Measurements from ENCODE around the gene ACTA2.
"Not testable (repeated sequence)": the region's sequence is repeated elsewhere in the genome, so short reads cannot be mapped to it uniquely, and the experiment has no call there.

Gene ACTA2

GRCh38 chr10:88949051-88949450 is 3.5 kb downstream of the ACTA2 start:
- no peak for FAIRE-seq

- FAIRE-seq, result no peak
Measured at GRCh38 chr10:88946965-88947590, 5.5 kb downstream of the ACTA2 start.

GRCh38 chr10:88946200-88946599 is 6.4 kb downstream of the ACTA2 start:
- FAIRE-seq, result no peak

GRCh38 chr10:88944813-88945212 is 7.8 kb downstream of the ACTA2 start:
- no peak for FAIRE-seq

GRCh38 chr10:88943778-88944177 is 8.8 kb downstream of the ACTA2 start:
- FAIRE-seq, result no peak

- FAIRE-seq, result no peak
Measured at GRCh38 chr10:88941026-88941425, 11.5 kb downstream of the ACTA2 start.

- FAIRE-seq, result no peak
Measured at GRCh38 chr10:88938938-88939337, 13.6 kb downstream of the ACTA2 start.

GRCh38 chr10:88938039-88938438 is 14.5 kb downstream of the ACTA2 start:
- FAIRE-seq, result no peak

GRCh38 chr10:88936656-88937055 is 15.9 kb downstream of the ACTA2 start:
- FAIRE-seq, result no peak

- peak; percentile 49 for FAIRE-seq
Measured at GRCh38 chr10:88934900-88935672, 17.5 kb downstream of the ACTA2 start.

- no peak for FAIRE-seq
Measured at GRCh38 chr10:88933564-88933963, 19.0 kb downstream of the ACTA2 start.

GRCh38 chr10:88932539-88933256 is 19.9 kb downstream of the ACTA2 start:
- FAIRE-seq, result peak; percentile 40

- FAIRE-seq, result not testable (repeated sequence)
Measured at GRCh38 chr10:88932029-88932428, 20.5 kb downstream of the ACTA2 start.

- no peak for FAIRE-seq
Measured at GRCh38 chr10:88931548-88931947, 21.0 kb downstream of the ACTA2 start.

GRCh38 chr10:88928254-88928653 is 24.3 kb downstream of the ACTA2 start:
- FAIRE-seq, result no peak

- no peak for FAIRE-seq
Measured at GRCh38 chr10:88927416-88927690, 25.2 kb downstream of the ACTA2 start.

GRCh38 chr10:88926566-88927415 is 25.8 kb downstream of the ACTA2 start:
- no peak for FAIRE-seq

- no peak for FAIRE-seq
Measured at GRCh38 chr10:88923520-88923919, 29.1 kb downstream of the ACTA2 start.

GRCh38 chr10:88922041-88922440 is 30.5 kb downstream of the ACTA2 start:
- FAIRE-seq, result no peak

- FAIRE-seq, result no peak
Measured at GRCh38 chr10:88920986-88921593, 31.5 kb downstream of the ACTA2 start.

GRCh38 chr10:88920198-88920597 is 32.4 kb downstream of the ACTA2 start:
- no peak for FAIRE-seq

- FAIRE-seq, result no peak
Measured at GRCh38 chr10:88919041-88919440, 33.5 kb downstream of the ACTA2 start.
